ENCODE measurements around the gene GRHL3. TPM values are rescaled to one million over a fixed set of nuclear protein-coding genes. Genes with fewer than 3 reads are reported as not detected.

The GRHL3 gene
- total RNA-seq, 1 donor from 2014 or later, result not detected

DNA sequence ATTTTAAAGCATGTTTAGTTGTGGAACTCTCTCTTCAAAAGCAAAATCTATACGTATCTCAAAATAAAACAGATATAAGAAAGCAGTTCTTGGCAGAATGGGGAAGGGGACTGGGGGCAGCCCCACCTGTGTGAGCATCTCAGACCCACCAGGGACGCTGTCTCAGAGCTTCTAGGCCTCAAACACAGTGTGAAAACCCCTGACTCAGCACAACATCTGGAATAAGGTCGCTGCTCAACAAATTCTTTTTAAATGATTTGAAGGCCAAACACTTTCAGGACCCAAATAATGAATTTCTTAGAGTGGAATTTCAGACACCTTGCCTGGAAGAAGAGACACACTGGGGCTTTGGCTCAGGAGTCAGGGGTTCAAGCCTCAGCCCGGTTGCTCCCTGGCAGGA, 27.1 kb upstream of the GRHL3 start:
- no peak for ATAC-seq
- intact Hi-C loops (cut with DNase I), result no loop called here
- DNase-seq (ENCODE audit: low spot score), result no peak

DNA sequence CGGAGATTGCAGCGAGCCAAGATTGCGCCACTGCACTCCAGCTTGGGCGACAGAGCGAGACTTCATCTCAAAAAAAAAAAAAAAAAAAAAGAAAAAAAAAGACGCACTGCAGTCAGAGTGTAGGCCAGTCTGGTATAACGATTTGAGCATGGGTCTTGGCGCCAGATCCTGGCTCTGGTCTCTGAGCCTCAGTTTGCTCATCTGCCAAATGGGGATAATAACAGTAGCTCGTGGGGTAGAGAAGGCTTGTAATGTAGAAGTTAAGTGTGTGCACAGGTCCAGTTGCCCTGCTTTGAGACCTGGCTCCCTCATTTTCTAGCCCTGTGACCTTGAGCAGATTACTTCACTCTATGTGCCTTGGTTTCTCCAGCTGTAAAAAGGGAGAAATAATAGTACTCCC, 26.3 kb upstream of the GRHL3 start:
- DNase-seq (ENCODE audit: low spot score) (no peak), ATAC-seq (no peak)
- intact Hi-C loops (cut with DNase I), result no loop called here

DNA sequence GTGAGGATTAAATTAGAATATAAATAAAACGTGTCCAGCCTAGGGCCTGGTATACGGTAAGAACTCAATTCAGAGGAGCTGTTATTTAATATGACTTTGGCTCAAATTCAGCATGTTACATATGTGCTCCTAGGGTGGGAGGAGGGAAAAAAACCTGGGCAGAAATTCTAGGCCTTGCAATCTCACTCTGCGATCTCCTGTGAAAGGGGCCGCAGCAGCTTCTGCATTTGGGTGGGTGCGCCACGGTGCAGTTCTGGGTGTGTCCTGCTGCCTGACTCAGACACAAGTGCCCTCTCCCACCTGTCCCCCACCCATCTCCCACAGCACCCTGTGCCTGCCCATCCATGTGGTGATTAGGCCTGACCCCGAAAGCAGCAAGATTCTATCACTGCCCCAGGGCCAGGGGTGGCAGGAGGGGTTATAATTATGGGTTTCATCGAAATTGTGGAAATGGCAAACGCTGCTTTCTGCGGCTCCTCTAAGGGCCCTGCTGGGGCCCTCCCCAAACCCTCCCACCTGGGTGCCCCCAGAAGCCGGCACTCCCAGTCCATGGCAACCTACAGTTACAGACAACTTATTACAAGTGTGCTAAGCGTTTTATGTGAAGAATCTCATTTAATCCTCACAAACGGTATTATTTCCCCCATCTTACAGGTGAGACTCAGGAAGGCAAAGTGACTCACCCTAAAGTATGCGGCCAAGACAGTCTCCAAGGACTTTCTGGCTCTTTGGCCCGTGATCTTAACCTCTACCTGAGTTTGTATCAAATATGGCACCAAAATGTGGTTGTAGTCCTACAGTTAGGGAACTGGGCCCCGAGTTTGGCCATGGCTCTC, 25.5 kb upstream of the GRHL3 start:
- DNase-seq (ENCODE audit: low spot score) (no peak), ATAC-seq (no peak)
- intact Hi-C loops (cut with DNase I), result no loop called here

DNA sequence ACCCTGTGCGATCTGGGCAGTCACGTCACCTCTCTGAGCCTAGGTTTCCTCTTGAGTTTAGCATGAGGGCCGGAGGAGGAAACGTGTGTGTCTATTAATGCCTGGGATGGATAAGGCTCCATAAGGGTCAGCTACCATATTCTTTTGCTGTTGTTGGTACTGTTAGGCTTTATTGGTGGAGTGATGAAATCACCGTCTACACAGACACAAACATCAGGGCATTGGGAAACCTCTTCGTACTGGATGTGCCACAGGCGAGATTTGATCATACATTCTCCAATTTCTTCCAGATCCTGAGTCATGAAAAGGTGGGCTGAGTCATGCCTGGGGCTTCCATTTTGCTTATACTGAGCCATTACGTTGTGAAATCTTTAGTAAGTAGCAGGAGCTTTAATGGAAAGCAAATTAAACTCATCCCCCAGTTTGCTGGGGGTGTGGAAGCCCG, 24.9 kb upstream of the GRHL3 start:
- no peak for DNase-seq (ENCODE audit: low spot score)
- intact Hi-C loops (cut with DNase I), result no loop called here
- ATAC-seq, result peak; percentile 82

DNA sequence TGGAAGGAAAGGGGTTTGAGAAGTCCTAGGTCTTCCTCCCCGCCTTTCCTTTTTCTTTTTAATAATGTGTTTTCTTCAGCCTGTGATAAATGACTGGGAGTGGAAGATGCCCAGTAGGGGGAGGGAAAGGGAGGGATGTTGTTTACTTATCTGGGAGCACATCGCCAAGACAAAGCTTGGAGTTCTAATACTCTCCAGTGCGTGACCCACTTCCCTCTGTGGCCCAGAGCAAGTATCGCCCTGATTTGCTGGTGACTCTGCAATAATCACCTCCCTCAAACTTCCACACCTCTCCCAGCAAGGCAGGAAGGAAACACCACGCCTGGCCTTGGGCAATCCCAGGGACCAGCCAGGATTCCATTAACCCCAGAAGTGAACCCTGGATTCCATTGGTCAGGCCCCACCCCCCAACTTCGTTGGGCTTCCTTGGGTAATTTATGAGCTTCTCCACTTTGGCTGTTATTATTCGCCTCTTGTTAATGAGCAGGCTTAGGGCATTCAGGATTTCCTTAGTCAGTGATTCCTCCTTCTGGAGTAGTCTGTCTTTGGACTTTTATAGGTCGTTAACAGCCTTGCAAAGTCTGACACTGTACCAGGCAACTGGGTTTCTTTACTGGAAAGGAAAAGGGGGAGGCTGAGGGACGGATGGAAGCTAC, 24.3 kb upstream of the GRHL3 start:
- ATAC-seq (peak; percentile 94), DNase-seq (ENCODE audit: low spot score) (peak; percentile 75)
- intact Hi-C loops (cut with DNase I), result loop anchor here (5.0 kb wide), 1 partner anchor 1762 kb away; no protein-coding TSS in a partner anchor

DNA sequence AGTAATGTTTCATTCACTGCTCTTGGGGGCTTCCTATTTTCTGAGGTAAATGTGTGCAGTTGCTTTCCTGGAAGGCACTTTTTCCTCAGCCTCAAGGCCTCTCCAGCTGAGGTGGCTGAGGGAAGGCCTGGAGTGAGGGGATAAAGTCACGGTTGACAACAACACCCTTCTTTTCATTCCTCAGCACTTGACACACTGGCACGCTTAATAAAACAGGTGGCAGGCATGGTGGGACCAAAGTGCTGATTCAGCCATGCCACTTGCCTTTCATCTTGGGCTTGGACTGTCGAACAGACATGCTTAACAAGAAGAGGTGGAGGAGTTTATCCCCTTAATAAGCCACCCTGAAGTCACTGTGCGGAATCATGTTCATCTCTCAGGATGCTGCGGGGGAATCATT, 23.6 kb upstream of the GRHL3 start:
- ATAC-seq (no peak), DNase-seq (ENCODE audit: low spot score) (no peak)
- intact Hi-C loops (cut with DNase I), result loop anchor here (5.0 kb wide), 1 partner anchor 1762 kb away; no protein-coding TSS in a partner anchor

DNA sequence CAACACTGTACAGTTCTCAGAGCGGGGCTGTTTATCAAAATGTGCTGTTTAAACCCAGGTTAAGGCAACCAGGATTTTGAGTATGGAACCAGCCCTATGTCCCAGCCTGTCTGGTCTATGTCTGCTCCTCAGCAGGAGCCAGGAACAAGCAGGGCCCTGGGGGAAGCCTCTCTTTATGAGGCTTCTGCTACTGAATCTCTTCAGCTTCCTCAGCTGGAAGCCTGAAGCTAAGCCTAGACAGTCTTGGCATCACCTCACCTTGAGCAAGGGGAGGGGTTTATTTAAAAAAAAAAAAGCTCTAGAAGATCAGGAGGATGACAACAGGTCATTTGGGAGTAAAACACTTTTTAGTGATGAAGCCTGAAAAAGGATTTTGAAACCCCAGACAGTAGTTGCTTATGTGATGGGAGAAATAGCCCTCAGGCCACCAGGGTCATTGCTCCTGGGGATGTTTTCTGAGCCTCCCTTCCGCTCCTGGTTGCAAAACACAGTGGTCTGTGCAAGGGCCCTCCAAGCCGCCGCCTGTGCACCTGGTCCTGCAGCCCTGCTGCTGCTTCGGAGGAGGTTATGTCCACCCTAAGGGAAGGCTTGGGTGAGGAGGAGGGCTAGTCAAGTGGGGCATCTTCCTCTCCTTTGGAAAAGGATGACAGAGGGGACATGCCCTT, 21.8 kb upstream of the GRHL3 start:
- no peak for DNase-seq (ENCODE audit: low spot score)
- intact Hi-C loops (cut with DNase I), result loop anchor here (5.0 kb wide), 1 partner anchor 1760 kb away; no protein-coding TSS in a partner anchor
- no peak for ATAC-seq

DNA sequence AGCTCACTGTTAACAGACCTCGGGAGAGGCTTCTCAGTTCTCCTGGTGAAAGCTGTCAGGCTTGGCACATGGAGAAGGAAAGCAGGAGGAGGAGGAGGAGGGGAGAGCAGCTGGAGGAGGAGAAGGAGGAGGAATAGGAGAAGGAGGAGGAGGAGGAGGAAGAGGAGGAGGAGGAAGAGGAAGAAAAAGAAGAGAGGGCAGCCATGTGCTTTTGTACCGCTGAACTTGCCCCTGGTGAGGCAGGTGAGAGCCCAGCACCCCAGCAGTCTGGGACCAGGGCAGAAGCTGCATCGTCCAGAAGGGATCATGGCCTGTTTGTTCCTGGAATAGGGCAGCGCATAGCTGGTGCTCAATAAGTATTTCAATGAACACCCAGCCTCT, 21.3 kb upstream of the GRHL3 start:
- intact Hi-C loops (cut with DNase I), result loop anchor here (5.0 kb wide), 1 partner anchor 1759 kb away; no protein-coding TSS in a partner anchor
- DNase-seq (ENCODE audit: low spot score) (no peak), ATAC-seq (no peak)

DNA sequence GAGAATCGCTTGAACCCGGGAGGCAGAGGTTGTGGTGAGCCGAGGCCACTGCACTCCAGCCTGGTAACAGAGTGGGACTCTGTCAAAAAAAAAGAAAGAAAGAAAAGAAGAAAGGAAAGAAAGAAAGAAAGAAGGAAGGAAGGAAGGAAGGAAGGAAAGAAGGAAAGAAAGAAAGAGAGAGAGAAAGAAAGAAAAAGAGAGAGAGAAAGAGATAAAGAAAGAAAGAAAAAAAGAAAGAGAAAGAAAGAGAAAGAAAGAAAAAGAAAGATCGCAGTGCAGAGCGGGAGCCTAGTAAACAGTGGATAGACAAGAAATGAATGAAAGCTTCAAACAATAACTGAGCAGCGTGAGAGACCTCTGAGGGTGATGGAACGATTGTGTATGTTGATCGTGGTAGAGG, 20.6 kb upstream of the GRHL3 start:
- no peak for DNase-seq (ENCODE audit: low spot score)
- ATAC-seq, result no peak
- intact Hi-C loops (cut with DNase I), result loop anchor here (5.0 kb wide), 1 partner anchor 1759 kb away; no protein-coding TSS in a partner anchor

DNA sequence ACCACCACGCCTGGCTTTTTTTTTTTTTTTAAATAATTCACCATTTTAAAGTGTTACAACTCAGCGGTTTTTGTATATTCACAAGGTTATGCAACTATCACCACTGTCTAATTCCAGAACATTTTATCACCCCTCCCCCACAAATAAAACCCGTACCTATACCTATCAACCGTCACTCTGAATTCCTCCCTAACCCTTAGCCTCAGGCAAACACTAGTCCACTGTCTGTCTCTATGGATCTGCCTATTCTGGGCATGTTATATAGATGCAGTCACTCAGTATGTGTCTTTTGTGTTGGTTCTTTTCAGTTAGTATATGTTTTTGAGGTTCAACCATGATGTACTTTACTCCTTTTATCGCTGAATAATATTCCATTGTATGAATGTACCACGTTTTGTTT, 19.3 kb upstream of the GRHL3 start:
- ATAC-seq (no peak), DNase-seq (ENCODE audit: low spot score) (no peak)
- intact Hi-C loops (cut with DNase I), result loop anchor here (5.0 kb wide), 1 partner anchor 1757 kb away; no protein-coding TSS in a partner anchor

DNA sequence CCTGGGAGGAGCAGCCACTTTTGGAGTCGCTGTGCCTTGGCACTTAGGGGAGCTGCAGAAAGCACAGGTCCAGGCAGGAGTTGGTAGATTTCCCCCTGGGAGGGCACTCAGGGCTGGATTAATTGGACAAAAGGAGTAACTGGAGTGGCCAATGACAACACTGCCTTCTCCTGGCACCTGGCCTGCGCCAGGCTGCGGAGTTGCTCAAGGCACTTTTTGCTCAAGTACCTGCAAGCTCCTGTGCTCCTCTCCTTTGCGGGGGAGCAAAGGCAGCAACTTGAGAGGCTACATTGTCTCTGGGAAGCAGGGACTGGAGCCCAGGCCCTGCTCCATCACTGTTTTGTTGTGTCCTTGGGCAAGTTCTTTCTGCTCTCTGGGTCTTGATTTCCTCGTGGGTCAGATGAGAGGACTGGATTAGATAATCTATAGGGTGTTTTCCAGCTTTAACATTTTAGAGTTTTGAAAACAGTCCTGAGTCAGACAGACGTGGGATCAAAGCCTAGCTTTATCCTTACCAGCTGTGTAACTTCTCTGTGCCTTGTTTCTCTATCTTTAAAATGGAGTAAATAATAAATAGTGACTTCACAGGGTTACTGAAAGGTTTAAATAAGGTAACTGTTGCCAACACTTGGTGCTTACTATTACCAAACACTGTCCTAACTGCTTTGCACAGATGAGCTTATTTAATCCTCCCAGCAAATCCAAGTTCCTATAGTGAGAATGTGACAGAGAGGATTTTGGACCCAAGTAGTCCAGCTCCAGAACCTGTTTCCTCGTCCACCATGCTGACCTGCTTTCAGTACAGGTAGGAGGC, 18.0 kb upstream of the GRHL3 start:
- DNase-seq (ENCODE audit: low spot score) (no peak), ATAC-seq (no peak)
- intact Hi-C loops (cut with DNase I), result no loop called here

DNA sequence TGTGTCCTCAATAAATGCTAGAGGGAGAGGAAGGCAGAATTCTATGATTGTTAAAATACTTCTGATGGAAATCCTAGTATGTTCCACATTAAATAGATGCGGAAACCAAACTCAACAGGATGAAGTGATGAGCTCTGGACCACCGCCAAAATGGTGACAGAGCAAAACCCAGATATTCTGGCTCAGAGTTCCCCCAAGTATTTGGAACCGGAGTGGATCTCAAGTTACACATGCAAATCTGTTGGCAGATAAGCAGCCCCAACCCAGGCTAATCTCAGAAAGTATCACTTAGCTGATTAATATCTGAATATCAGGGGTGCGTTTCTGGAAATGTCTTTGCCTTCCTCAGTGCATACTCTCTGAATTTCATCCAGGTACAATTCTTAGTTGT, 17.4 kb upstream of the GRHL3 start:
- ATAC-seq (no peak), DNase-seq (ENCODE audit: low spot score) (no peak)
- intact Hi-C loops (cut with DNase I), result no loop called here

DNA sequence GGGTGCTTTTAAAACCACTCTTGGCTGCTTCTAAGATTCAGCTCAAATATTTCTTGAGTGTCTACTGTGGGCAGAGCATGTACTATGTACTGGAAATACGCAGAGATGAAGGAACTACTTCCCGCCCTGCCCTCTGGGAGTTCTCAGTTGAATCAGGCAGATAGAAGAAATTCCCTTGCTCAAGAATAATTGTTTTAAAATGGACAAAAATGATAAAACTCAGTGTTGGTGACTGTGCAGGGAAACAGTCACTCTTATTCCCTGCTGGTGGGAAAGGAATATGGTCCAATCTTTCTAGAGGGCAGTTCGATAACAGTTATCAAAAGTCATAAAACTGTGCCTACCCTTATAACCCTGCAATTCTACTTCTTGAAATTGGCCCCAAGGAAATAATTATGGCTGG, 16.9 kb upstream of the GRHL3 start:
- intact Hi-C loops (cut with DNase I), result no loop called here
- no peak for ATAC-seq
- DNase-seq (ENCODE audit: low spot score), result no peak

DNA sequence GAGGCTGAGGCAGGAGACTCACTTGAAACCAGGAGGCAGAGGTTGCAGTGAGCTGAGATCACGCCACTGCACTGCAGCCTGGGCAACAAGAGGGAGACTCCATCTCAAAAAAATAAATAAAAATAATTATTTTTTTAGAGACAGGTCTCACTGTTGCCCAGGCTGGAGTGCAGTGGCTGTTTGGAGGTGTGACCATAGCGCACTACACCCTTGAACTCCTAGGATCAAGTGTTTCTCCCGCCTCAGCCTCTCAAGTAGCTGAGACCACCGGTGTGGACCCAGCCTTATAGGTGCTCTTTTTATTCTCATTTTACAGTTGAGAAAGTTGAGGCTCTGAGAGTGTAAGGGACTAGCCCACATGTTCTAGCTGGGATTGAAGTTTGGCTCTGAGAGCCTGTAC, 15.6 kb upstream of the GRHL3 start:
- no peak for ATAC-seq
- DNase-seq (ENCODE audit: low spot score), result no peak
- intact Hi-C loops (cut with DNase I), result no loop called here

DNA sequence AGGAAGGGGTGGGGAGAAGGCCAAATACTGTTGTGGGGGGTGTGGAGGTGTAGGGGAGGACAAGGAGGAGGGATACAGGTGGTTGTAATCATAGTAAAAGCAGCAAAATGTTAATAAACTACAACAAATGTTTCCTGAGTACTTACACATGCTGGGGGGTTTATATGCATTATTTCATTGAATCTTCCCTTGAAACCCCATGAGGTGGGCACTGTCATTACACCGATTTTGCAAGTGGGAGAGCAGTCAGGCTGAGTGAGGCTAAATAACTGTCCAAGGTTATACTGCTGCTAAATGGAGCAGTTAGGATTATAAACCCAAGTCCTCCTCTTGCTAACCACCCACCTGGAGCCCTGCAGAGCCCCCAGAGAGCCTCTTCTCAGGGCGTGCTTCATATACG, 14.4 kb upstream of the GRHL3 start:
- intact Hi-C loops (cut with DNase I), result no loop called here
- no peak for ATAC-seq

DNA sequence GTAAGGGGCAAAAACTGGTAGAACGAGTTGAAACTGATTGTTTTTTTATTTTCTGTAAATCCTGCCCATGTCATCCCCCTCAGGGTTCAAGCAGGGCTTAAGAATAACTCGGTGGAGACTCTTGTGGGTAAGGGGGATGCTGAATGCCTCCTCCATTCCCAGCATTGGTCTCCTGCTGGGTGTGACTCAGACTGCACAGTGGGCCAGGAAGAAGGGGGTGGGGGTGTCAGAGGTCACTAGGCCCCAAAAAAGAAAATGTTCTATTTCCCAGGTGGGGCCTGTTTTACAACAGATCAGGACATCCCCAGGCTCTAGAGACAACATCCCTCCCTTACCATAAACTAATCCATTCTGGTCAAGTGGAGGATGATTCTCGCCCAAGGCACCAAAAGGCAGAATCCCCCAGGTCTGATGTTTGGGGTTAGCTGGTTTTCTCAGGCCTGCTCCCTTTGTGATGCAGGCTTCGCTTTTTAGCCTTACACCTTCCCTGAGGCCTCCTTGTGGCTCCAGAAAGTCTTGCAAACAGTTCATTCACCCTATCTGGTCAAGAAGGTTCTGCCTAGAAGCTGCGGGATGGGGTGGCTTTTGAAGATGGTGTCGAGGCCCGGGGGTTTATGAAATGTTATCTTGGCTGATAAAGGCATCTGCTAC, 10.7 kb upstream of the GRHL3 start:
- no peak for DNase-seq (ENCODE audit: low spot score)
- ATAC-seq, result no peak
- intact Hi-C loops (cut with DNase I), result no loop called here

More for the DNA sequence above, 14.4 kb upstream of the GRHL3 start:
- no peak for DNase-seq (ENCODE audit: low spot score)

DNA sequence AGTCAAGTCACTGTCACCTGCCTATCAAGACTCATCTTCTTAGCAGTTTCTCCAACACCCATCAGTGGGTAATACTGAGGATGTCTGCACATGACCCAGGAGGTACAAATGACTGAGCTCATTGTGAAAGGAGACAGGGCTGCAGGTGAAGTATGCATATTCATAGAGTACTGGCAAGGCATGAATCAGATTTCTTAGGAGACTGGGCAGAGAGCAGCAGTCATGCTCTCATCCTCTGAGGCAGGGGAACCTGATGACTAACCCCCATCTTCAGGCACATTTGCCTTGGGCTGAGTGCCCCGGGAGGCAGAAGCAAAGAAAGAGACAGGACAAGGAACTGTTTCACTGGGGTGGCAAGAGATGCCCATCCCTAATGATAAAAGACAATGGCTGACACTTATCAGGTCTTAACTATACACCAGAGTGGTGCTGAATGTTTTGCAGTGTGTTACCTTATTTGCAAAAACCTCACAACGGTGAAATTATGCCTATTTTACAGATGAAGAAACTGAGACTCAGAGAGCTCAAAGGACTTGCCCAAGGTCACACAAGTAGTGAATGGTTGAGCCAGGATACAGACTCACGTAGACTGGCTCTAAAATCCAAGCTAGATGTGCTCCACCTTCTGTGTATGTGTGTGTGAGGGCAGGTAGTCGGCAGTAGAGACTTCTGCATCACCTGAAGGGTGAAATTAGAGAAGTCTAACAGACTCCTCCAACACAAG, 9.2 kb upstream of the GRHL3 start:
- intact Hi-C loops (cut with DNase I), result no loop called here
- no peak for ATAC-seq
- DNase-seq (ENCODE audit: low spot score), result no peak

DNA sequence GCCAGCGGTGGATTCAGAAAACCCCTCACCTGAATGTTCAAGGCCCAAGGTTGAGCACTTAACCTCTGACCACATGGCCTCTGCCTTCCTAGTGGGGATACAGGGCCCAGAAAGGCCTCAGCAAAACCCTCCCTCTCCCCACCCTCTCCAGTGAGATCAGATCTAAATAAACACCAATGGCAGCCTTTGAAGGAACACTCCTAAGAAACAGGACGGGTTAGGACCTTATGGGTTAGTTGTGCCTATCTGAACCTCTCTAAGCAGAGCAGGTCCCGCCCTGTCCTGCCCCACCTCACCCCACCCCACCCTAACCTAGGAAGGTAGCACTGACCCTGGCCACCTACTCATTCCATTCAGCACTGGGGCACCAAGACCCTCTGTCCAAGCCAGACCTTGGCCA, 7.9 kb upstream of the GRHL3 start:
- ATAC-seq (no peak), DNase-seq (ENCODE audit: low spot score) (no peak)
- intact Hi-C loops (cut with DNase I), result no loop called here
